HG02870 (cell line): ENCODE results near the gene ANKDD1B.
"Not testable (repeated sequence)": the region's sequence is repeated elsewhere in the genome, so short reads cannot be mapped to it uniquely, and the experiment has no call there.

Source experiments
- ATAC-seq: cut with Tn5 transposase; IDR thresholded peaks from one replicate; pipeline ENCODE4 v1.9.1; 2021; ENCODE audit warnings: mild to moderate bottlenecking, moderate library complexity; ENCODE audit not compliant: unreplicated experiment

The ANKDD1B gene

GRCh38 chr5:75695472-75696351 lies 84.5 kb downstream of the ANKDD1B start:
- not testable (repeated sequence) for ATAC-seq

- no peak for ATAC-seq
Observed at GRCh38 chr5:75701856-75702255, 90.6 kb downstream of the ANKDD1B start.

- no peak for ATAC-seq
Observed at GRCh38 chr5:75706016-75706415, 94.8 kb downstream of the ANKDD1B start.

GRCh38 chr5:75706775-75707174 lies 95.5 kb downstream of the ANKDD1B start:
- ATAC-seq = no peak

- no peak for ATAC-seq
Observed at GRCh38 chr5:75707911-75708509, 96.8 kb downstream of the ANKDD1B start.

- no peak for ATAC-seq
Observed at GRCh38 chr5:75710637-75711036, 99.4 kb downstream of the ANKDD1B start.

GRCh38 chr5:75711151-75711550 lies 99.9 kb downstream of the ANKDD1B start:
- no peak for ATAC-seq

GRCh38 chr5:75712091-75712490 lies 100.8 kb downstream of the ANKDD1B start:
- ATAC-seq = no peak

- peak; percentile 23 for ATAC-seq
Observed at GRCh38 chr5:75716715-75717081, 105.4 kb downstream of the ANKDD1B start.

- peak; percentile 88 for ATAC-seq
Observed at GRCh38 chr5:75717082-75717922, 106.0 kb downstream of the ANKDD1B start, which contains the start of gene POC5. POC5 (minus strand) TSS chr5:75717437; CDS start chr5:75712937, 4,500 bp downstream.

- no peak for ATAC-seq
Observed at GRCh38 chr5:75720882-75721281, 109.6 kb downstream of the ANKDD1B start.
